Testis (tissue), 3 donors: Measurements from ENCODE around the gene ADK. TPM values are rescaled to one million over a fixed set of nuclear protein-coding genes. Genes with fewer than 3 reads are reported as not detected.

ENCODE experiments used
- DNase-seq: peaks from one replicate; pipeline ENCODE4 v3.0.0-alpha.2; 2019
- H3K27ac ChIP-seq, 2 donors: fragments of 200-600 bp; sonication (generic); one replicate each; pipeline ENCODE4 v1.5.1; 2019
- H3K27me3 ChIP-seq: fragments of 200-600 bp; sonication (generic); one replicate; pipeline ENCODE4 v1.5.1; 2019
- H3K36me3 ChIP-seq: fragments of 200-600 bp; sonication (generic); one replicate; pipeline ENCODE4 v1.5.1; 2017; ENCODE audit warnings: low read depth; ENCODE audit errors: missing control alignments
- H3K4me1 ChIP-seq: fragments of 200-600 bp; sonication (generic); one replicate; pipeline ENCODE4 v1.5.1; 2019
- H3K4me3 ChIP-seq, 2 donors: fragments of 200-600 bp; sonication (generic); one replicate each; pipeline ENCODE4 v1.5.1; 2017 to 2019
- H3K9me3 ChIP-seq: fragments of 200-600 bp; sonication (generic); one replicate; pipeline ENCODE4 v1.5.1; 2017
- CTCF ChIP-seq, 3 experiments: fragments of 450-650 bp in 2 of 3; fragments of 200-600 bp in 1 of 3; sonication (generic) in 1 of 3; IDR thresholded peaks; one replicate each; pipeline ENCODE4 v1.5.1; 2016 to 2019; ENCODE audit warnings: antibody characterized with exemption in 3 of 3, mild to moderate bottlenecking in 2 of 3, moderate library complexity in 1 of 3
- POLR2A ChIP-seq: fragments of 450-650 bp; IDR thresholded peaks from one replicate; pipeline ENCODE4 v1.6.1; 2017; ENCODE audit warnings: antibody characterized with exemption, mild to moderate bottlenecking, moderate library complexity
- WGBS, 2 donors: methylation state at CpG; one replicate each; pipeline ENCODE4 v1.1.5; 2018; 5-methylcytosine and 5-hydroxymethylcytosine counted together
- intact Hi-C: fragments of 100-400 bp; cut with DNase I; formaldehyde crosslinking; loops from one replicate; pipeline ENCODE4 v1.15.1; 2023; ENCODE audit warnings: low total_unique reads
- polyA plus RNA-seq: library from polyadenylated mRNA; stranded (reverse); fragments of 350-450 nt; fragmentation: Illumina TruSeq; extraction: RNeasy Lipid Tissue Mini Kit (QIAGEN cat#74804); gene quantifications from one replicate; pipeline ENCODE4 v1.2.3, GENCODE V29; 2014; ENCODE audit warnings: low read depth, low replicate concordance; ENCODE audit not compliant: insufficient read depth
- total RNA-seq, 2 donors: library from RNA; depleted of rRNA; stranded (reverse); fragments of >200 nt; gene quantifications; one replicate each; pipeline ENCODE4 v1.2.3, GENCODE V29; 2016

The ADK gene
- total and polyA plus RNA-seq, 3 donors from 2014 or later, result 23.3 to 61.8 (median 55.3) TPM

- Histone ChIP-seq H3K27me3 (no peaks in the 10 kb centered on the region), H3K36me3 (no peaks in the 10 kb centered on the region), H3K27ac (no peak overlapping the region), H3K4me1 (no peaks in the 10 kb centered on the region), H3K4me3 (no peak overlapping the region), H3K9me3 (no peaks in the 10 kb centered on the region)
- TF ChIP-seq CTCF (IDR thresholded peaks at IDR 0.05), result no peak
- no peak for TF ChIP-seq POLR2A
- no peak for DNase-seq
- intact Hi-C loops, result no loop called here
Measured at GRCh38 chr10:74255214-74255613, 104.2 kb downstream of the ADK start.

GRCh38 chr10:74255888-74256357, 104.9 kb downstream of the ADK start:
- H3K4me3 ChIP-seq, result no peak overlapping the region
- intact Hi-C loops, result no loop called here
- no peak overlapping the region for H3K27ac ChIP-seq
- no peaks in the 10 kb centered on the region for H3K4me1 ChIP-seq
- no peaks in the 10 kb centered on the region for H3K9me3 ChIP-seq
- DNase-seq, result no peak
- no peak for TF ChIP-seq CTCF (IDR thresholded peaks at IDR 0.05)
- TF ChIP-seq POLR2A, result no peak
- no peaks in the 10 kb centered on the region for H3K27me3 ChIP-seq
- H3K36me3 ChIP-seq, result no peaks in the 10 kb centered on the region
- 77 to 81% methylated on average over 4 of the region's 4 CpGs for WGBS, 2 donors

- intact Hi-C loops, result loop anchor here (5.0 kb wide), 1 partner anchor 839 kb away; no protein-coding TSS in a partner anchor
- Histone ChIP-seq H3K9me3 (no peaks in the 10 kb centered on the region), H3K36me3 (no peaks in the 10 kb centered on the region), H3K27ac (no peak overlapping the region), H3K27me3 (no peaks in the 10 kb centered on the region), H3K4me3 (no peak overlapping the region), H3K4me1 (no peaks in the 10 kb centered on the region)
- TF ChIP-seq CTCF (IDR thresholded peaks at IDR 0.05), result no peak
- TF ChIP-seq POLR2A, result no peak
- DNase-seq, result no peak
- WGBS, 2 donors, result 94 to 98% methylated on average over 2 of the region's 2 CpGs
Measured at GRCh38 chr10:74262856-74263255, 111.8 kb downstream of the ADK start.

GRCh38 chr10:74263996-74264395, 113.0 kb downstream of the ADK start:
- Histone ChIP-seq H3K27me3 (no peaks in the 10 kb centered on the region), H3K27ac (no peak overlapping the region), H3K4me1 (no peaks in the 10 kb centered on the region), H3K9me3 (no peaks in the 10 kb centered on the region), H3K36me3 (no peaks in the 10 kb centered on the region), H3K4me3 (no peak overlapping the region)
- TF ChIP-seq POLR2A (no peak), CTCF (IDR thresholded peaks at IDR 0.05) (no peak)
- intact Hi-C loops, result loop anchor here (5.0 kb wide), 1 partner anchor 838 kb away; no protein-coding TSS in a partner anchor
- no peak for DNase-seq

- WGBS, 2 donors, result 92 to 95% methylated on average over 3 of the region's 3 CpGs
- intact Hi-C loops, result no loop called here
- TF ChIP-seq CTCF (IDR thresholded peaks at IDR 0.05) (no peak), POLR2A (no peak)
Measured at GRCh38 chr10:74272288-74272687, 121.3 kb downstream of the ADK start.

More at GRCh38 chr10:74272288-74272687, 121.3 kb downstream of the ADK start:
- Histone ChIP-seq H3K27ac (no peak overlapping the region), H3K4me1 (peaks cover 7% of the 10 kb centered on the region), H3K9me3 (no peaks in the 10 kb centered on the region), H3K4me3 (no peak overlapping the region), H3K36me3 (no peaks in the 10 kb centered on the region), H3K27me3 (no peaks in the 10 kb centered on the region)
- DNase-seq, result no peak
